HG02798 (cell line): ENCODE data around the gene INSYN2A.

Source experiments
- ATAC-seq: cut with Tn5 transposase; IDR thresholded peaks from one replicate; pipeline ENCODE4 v1.9.1; 2021; ENCODE audit warnings: mild to moderate bottlenecking; ENCODE audit not compliant: unreplicated experiment, poor library complexity

Gene INSYN2A

DNA sequence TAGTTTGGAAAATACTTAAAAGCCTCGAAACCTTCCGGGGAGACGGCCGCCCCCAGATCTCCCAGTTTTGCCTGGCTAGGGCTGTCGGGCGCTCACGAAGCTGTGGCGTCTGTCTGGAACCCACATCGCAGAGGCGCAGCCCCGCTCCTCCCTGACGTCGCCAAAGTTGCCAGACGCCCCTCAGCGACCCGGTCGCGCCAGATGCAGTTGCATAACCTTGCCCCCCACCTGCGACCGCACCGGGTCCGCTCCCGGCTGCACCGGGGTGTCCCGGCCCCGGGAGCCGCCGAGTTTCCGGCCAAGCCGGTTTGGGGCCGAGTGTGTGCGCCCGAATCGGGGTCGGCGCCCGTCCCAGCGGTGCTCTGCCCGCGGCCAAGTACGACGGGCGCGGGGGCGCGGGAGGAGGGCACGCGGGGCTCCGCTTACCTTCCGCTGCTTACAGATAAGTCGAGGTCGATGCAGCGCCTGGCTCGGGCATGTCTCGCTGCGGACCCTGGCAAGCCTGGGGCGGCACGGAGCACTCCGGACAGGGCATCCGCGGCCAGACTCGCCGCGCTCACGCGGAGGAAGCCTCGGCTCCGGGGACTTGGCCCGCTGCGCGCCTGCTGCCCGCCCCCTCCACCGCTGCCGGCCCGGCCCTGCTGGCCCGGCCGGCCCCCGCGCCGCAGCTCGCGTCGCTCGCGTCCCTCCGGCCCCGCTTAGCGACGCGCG is 665 bp downstream of the INSYN2A start:
- no peak for ATAC-seq

DNA sequence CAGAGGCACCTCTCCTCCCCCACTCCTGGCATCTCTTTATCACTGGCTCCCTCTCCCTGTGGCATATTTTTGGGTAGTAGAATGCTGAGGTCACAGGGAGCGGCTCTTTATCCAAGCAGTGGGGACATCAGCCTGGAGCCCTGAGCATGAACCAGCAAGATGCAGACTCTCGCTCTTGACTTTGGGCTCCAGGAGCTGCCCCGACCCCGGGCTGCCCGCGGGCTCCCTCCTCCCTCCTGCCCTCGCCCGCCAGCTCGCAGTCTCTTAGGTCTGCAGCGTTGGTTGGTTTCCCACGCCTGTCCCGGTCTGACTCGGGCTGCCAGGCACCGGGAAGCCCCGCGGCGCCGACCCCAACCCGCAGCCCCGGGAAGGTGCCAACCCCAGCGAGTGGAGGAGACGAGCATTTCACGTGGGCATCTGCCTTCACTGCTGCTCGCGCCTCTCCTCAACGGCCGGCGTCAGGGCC is 1.3 kb downstream of the INSYN2A start:
- no peak for ATAC-seq

DNA sequence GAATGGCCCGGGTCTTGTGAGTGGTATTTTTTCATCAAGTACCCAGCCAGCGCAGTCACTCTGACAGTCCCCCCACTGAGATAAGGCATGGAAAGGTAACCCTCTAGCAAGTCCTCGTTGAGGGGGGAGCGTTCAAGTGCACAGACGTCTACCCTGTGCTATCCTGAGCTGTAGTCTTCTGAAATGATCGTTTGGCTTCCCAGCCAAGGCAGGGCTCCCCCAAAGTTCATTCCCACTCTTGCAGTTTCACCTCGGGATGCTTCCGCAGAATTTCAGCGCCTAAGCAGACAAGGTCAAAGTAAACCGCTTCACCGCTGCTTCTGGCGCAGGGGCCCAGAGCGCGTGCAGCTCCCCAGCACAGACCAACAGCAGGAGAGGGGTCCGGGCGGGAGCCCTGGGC is 1.8 kb downstream of the INSYN2A start:
- ATAC-seq = no peak

DNA sequence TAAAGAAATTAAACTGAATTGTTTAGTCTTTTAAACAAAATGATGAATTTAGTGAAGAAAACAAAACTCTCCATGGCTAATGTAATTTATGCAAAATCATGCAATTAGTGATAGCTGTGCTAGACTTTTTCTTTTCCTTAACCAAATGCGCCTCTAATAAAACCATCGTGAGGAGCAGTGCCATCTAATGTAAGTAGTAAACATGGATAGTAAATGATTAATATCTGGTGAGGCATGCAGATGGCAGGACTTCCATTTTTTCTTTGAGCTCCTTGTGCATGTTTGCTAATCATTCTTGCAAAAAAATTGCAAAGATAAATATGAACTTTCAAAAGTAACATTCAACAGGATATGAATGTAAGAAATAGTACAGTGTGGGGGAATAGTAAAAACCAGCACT is 2.3 kb downstream of the INSYN2A start:
- no peak for ATAC-seq

DNA sequence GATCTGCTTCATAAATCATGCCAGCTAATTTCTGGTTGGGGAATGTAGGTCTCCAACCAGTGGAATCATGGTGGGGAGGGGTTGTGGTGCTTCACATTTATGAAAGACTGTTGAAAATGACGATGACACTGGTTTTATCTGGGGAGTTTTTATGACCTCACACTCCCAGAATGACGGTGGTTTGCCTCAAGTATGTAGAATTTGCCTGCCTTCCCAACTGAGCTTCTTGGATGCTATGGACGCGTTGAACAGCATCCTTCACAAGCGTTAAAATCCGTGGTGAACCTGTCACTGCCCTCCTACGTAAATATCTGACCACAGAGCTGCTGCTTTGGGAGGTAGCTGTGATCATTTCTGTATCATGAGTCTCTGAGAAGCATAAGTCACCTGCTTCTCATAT is 3.3 kb downstream of the INSYN2A start:
- no peak for ATAC-seq

DNA sequence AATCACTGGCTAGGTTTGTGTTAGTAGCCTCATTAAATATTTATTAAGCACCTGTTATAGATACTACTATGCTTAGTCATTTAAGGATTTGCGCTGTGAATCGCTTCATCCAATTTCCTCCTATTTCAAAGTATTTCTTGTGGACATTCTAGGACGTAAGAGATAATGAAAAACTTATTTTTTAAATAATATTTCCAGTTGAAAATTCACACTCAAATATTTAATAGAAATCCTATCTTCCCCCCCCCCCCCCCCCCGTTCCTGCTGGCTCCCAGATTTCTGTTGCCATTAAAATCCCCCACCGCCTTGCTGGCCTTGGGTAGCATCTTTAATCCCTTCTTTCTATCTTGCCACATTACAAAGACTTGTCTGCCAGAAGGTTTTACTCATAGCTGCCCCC is 6.0 kb downstream of the INSYN2A start:
- no peak for ATAC-seq

DNA sequence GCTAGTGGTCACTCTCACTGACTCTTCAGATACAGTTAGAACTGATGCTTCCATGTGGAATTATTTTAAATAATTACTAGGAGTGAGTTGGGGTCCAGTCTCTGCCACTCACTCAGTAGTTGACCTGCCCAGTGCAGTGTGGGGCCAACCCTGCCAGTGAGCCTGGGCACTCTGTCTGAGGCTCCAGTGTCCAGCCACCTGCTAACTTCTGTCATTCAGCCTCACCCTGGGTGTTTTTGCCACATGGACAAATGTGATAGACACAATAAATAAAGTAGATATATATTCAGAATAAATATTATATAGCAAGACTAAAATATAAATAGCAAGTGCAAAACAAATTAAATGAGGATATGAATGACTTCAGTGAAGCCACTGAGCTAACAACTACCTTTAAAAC is 7.2 kb downstream of the INSYN2A start:
- no peak for ATAC-seq

DNA sequence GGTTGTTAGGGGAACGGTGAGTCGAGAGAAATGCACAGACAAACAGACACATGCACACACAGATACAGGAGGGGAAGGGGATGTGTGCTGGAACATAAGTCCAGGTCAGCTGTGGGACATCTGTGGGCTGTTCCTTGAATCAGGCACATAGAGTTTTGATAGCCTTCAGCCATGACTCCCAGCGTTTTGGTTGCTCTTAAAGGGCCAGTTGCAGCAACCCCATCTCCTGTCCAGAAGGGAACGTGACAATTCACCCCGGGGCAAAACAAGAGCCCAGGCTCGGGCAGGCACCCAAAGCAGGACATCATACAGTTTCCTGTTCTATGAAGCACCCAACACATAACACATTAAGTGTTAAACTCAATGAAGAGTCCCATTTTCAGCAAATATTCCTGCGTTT is 9.6 kb downstream of the INSYN2A start:
- ATAC-seq = no peak

DNA sequence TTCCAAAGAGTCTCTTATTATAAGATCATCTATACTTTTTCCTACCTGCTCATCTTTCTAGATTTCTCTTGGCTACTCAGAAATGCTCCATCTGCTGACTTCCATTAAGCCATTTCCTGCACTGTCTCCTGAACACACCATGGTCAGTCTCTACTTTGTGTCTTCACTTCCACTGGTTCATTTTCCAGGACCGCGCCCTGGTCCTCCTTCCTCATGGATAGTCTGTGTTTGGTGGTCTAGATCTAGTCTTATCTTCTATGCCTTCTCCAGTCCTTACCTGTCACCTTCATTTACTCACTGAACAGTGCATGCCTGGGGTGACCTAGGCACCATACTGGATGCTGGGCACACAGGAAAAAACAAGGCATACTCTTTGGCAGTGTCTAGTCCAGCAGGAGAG is 11.8 kb downstream of the INSYN2A start:
- no peak for ATAC-seq

DNA sequence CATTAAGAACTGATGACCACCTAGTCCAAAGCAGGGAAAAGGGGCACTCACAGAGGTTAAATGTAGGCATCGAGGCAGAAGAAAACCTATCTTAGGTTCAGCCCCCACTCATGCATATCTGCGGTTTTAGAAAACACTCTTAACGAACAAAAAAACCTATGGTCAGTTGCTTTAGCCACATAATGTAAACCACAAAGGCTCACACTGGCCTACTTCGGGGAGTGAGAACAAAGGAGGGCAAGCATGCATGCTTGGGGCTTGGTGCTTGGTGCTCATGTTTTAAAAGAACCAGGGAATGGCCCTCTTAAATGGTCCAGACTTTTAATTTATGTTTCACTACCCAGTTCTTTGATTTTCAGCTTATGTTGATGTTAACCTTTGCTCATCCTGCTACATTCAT is 14.2 kb downstream of the INSYN2A start:
- no peak for ATAC-seq

DNA sequence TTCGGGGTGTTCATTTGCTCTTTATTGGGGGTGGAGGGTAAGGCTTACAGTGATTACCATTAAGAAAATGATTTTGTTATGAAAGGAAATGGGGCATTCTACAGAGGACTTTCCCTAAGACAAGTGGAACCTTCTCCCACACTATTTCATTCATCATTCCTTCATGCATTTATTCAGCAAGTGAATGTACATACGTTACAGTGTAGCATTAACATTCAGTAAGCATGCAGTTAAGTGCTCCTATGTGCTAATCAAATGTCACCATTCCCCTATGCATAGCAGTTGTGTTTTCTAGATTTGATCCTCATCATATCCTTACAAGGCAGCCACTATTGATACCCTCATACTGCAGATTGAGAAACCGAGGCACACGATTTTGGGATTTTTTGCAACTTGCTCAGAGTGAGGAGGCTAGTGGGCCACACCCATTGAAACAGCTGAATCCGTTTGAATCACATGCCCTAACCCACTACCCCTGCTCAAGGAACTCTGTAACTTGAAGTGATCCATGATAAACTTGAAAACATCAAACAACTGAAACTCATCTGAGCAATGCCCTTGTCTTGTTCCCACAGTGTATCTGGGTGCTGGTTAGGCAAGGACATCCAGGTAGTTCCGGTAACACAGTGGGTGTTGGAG is 16.7 kb downstream of the INSYN2A start:
- no peak for ATAC-seq

DNA sequence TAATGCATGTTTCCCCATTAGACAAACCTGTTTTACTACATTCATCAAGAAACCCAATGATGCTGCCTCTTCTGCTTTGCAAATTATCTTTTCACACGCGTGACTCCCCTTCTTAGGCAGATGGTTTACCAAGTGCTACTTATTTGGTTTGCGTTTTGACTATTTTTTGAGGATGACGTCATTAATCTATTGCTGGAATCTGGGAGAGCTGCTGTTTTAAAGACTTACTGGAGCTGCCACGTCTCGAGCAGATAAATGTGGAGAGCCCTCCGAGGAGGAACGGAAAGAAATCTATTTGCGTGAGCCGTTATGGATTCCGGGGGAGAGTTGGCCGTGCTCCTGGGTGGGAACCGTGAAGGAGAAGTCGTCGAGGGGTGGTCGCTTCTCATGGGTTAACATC is 19.7 kb downstream of the INSYN2A start:
- ATAC-seq = no peak

DNA sequence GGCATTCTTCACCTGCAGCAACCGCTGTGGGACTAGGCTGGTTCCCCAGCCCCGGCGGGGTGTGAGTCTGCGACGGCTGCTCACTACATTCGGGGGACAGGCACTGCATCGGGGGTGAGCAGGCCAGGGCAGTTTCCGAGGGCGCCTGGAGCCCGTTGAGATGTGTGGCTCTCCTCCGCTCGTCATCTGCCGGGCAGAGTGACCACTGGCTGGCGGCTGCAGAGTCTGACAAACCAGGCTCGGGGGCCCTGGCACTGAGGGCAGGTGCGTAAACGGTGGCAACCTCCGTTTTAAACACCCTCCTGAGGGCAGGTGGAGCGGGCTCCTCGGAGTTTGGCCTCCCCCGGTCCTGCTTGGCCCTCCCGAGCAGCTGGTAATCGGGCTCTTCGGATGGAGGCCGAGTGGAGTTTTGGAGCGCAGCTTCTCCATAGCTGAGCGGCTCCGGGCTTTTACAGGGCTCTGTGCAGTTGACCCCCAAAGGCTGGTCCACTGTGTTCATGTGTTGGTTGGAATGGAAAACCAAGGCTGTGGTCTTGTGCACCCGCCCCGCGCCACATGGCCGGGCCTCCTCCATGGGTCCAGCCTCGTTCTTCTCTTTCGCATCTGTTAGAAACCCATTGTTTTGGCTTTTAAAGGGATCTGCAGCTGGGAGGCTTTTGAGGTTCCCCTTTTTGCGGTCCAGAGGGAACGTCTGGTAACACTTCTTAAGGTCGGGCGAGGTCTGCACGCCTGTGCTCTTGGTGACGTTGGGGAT is 20.9 kb downstream of the INSYN2A start:
- ATAC-seq = no peak

DNA sequence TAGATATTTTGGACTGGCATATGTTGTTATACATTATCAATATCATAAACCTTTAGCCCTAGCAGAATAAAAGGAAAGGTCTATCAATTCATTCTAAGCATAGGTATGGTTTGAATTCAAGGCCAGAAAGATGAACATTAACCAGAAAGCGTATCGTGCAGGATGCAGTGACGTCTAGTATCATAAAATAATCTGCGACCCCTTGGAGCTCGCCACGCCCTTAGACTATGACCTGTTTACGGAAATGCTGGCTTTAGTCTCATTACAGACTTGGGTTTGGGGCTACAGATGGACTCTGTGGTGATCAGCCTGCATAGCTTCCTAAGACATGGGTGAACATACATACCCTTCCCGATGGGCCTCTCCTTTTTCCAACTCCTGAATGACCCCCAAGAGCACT is 21.5 kb downstream of the INSYN2A start:
- ATAC-seq = no peak

DNA sequence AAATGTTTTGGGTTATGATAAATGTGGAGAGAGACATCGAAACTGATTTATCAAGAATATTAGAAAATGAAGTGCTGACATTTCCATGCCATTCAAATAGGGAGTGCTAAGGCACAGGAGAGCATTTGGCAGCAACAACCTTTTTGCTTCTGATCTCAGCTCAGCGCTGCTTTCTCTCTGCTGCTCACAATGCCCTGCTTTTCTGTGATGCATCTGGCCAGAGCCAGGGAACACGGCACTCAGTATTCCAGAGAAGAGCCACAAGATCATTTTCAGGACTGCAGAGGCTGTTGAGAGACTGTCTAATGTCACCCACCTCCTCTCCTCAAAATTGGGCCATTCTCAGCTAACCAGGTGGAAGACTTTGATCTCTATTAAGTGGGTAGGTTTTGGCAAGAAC is 28.1 kb downstream of the INSYN2A start:
- no peak for ATAC-seq

DNA sequence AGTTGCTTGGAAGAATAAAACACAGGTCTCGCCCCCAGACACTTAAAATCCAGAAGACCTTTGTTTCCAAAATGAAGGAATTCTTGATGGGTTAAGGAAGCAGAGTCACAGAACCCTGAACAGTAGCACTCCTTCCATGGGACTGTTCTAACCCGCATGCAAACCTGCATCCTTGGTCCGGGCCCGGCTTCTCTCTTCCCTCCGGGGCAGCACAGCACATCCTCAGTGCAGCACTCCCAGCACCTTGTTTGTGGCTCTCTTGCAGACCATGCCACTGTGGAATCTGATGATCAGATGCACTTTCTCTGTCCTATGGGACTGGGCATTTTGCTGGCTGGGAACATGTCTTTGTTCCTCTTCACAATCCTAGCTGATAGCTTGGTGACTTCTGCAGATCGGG is 33.5 kb downstream of the INSYN2A start:
- no peak for ATAC-seq

DNA sequence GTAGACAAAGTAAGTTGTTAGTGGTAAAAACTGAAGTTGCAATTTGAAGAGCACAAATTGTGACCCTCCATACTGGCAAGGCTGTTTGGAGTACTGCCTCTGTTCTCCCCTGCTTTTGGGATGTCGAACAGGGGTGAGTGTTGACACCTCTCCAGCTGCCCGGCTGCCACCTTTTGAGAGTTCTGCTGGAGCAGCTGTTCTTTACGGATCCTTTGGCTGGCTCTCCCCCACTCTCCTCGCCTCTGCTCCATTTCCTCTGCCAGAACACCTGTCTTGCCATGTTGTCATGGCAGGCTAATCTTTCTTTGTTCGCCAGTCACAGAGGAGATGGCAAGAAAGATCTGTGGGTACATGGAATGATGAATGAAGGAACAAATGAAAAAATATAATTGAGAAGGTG is 34.9 kb downstream of the INSYN2A start:
- ATAC-seq = no peak

DNA sequence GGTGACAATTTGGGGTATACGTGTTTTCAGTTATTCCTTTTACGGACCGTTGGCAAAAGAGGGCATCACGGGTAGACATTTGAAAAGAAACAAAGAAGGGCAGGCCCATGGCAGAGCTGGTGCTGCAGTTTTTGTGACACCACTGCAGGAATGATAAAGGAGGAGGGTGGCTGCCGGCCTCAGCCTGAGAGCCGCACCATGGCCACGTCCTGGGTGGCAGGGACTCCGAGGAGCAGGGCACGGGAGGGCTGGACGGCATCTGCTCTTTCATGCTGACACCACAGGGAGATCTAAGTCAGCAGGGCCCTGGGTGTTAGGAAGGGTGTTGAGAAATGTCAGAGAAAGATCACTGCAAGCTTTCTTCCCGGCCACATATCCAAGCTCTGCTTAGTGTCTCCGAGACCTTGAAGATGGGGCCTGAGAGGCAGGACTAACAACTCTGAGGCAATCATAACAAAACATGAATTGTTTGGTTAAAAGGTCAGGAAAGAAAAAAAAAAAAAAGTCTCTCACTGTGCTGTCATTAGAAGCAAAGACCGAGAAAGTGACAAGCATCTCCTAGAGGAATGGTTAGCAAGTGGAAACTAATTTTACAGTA is 36.6 kb downstream of the INSYN2A start:
- ATAC-seq = no peak

DNA sequence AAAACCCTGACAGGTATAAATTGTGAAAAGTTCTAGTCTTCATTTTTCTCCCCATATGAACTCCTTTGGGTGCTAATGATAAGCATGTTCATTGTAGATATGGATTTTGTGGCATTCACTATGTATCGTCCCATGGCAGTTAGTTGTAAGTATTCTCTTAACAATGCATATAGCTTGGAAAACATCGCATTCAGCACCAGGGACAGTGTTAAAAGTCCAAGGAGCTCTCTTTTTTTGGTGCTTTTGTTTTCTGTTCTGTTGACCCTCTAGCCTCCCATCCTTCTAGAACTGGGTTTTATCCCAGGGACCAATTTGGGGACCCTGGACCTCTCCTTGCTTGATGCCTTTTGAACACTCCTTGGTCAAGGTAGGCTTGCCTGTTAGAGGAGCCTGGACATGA is 37.7 kb downstream of the INSYN2A start:
- no peak for ATAC-seq

DNA sequence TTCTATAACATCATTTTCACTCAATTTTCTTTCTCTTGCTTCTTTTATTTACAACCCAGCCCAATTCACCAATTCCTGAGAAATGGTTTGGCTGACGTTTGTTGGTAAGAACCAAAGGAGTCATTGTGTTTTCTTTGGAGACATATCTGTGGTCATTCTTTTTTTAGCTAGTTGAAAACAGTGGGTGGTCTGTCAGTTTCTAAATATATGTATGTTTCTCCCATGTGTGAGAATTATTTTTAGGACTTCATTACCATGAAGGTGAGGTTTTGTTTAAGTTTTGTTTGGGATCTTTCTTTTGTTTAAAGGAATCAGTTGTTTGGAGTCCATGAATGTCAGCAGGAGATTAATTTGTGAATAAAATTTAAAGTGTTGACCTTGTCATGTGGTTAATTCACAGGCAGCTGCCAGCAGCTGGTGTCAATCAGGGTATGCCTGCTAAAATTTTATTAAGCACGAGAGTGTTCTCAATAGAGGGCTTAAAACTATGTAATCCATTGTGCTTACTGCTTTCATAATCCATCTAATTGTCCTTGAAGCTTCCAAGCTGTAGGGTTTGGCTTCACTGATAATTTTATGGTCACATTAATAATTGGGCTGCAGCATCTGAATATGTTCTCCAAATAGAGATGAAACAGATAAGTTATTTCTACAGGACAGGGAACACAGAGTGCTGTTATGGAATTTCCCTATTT is 38.7 kb downstream of the INSYN2A start:
- ATAC-seq = no peak

DNA sequence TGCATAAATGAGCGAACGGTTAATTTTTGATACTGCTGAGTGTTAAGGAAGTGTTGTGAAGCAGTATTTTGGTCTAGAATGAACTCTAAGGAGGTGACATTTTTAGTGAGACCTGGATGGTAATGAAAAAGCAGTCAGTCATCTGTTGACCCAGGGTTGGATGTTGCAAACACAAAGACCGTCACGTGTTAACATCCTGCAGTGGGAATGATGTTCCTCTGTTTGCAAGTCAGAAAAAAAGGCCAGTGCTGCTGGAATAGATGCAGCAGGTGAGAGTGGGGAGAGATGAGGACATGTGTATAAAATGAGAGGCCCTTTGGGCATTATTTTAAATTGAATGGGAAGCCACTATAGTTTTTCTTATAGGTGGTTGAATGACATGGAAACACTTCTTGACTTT is 39.3 kb downstream of the INSYN2A start:
- no peak for ATAC-seq
